CD4-positive, alpha-beta T cell treated with Interleukin-1 beta for 1 hour (primary cell): ENCODE measurements around the gene GKN2.
"Not testable (repeated sequence)": the region's sequence is repeated elsewhere in the genome, so short reads cannot be mapped to it uniquely, and the experiment has no call there.

Experiments used
- DNase-seq, 2 donors: peaks; one replicate each; pipeline ENCODE4 v3.0.0-alpha.2; 2020 to 2022

Gene GKN2

GRCh38 chr2:68917034-68917718 lies 35.5 kb downstream of the GKN2 start:
- DNase-seq: no peak

GRCh38 chr2:68916226-68916625 lies 36.5 kb downstream of the GKN2 start:
- DNase-seq: no peak

- no peak for DNase-seq
Measured at GRCh38 chr2:68915393-68915792, 37.3 kb downstream of the GKN2 start.

GRCh38 chr2:68913359-68913758 lies 39.3 kb downstream of the GKN2 start:
- no peak for DNase-seq

GRCh38 chr2:68912732-68913131 lies 40.0 kb downstream of the GKN2 start:
- peak; percentile 23 to 56 for DNase-seq

- DNase-seq: no peak
Measured at GRCh38 chr2:68912111-68912510, 40.6 kb downstream of the GKN2 start.

GRCh38 chr2:68911709-68912108 lies 41.0 kb downstream of the GKN2 start:
- DNase-seq: no peak

GRCh38 chr2:68911246-68911645 lies 41.4 kb downstream of the GKN2 start:
- no peak for DNase-seq

- DNase-seq: peak; percentile 68 to 74
Measured at GRCh38 chr2:68909793-68910674, 42.7 kb downstream of the GKN2 start.

- DNase-seq: peak; percentile 83 to 89
Measured at GRCh38 chr2:68908392-68908970, 44.2 kb downstream of the GKN2 start.

GRCh38 chr2:68907920-68908253 lies 44.8 kb downstream of the GKN2 start:
- no peak for DNase-seq

GRCh38 chr2:68907232-68907919 lies 45.3 kb downstream of the GKN2 start:
- DNase-seq: no peak

GRCh38 chr2:68906716-68907115 lies 46.0 kb downstream of the GKN2 start:
- DNase-seq: no peak

GRCh38 chr2:68905116-68905515 lies 47.6 kb downstream of the GKN2 start:
- no peak for DNase-seq

GRCh38 chr2:68901561-68901960 lies 51.1 kb downstream of the GKN2 start:
- no peak for DNase-seq

- no peak for DNase-seq
Measured at GRCh38 chr2:68901199-68901514, 51.5 kb downstream of the GKN2 start.

- no peak for DNase-seq
Measured at GRCh38 chr2:68900496-68901198, 52.0 kb downstream of the GKN2 start.

GRCh38 chr2:68895981-68896380 lies 56.7 kb downstream of the GKN2 start:
- DNase-seq: not testable (repeated sequence)
